Myocyte (in vitro differentiated cells): ENCODE results near the gene C19orf85. TPM values are rescaled to one million over a fixed set of nuclear protein-coding genes. Genes with fewer than 3 reads are reported as not detected.

Experiments
- total RNA-seq: library from RNA; depleted of rRNA; stranded (reverse); fragments of >200 nt; gene quantifications from 2 replicates; pipeline ENCODE4 v1.2.3, GENCODE V29; 2014

C19orf85 gene
- total RNA-seq, 1 donor from 2014 or later, result not detected

Other genes with a start within 250 kb of the C19orf85 start
- gene TMEM86B, start 236.0 kb downstream of the C19orf85 start, total RNA-seq, result 0.73 and 0.83 TPM in 2 replicates
- 64.6 and 68.0 TPM in 2 replicates for gene PPP6R1, start 205.7 kb downstream of the C19orf85 start, total RNA-seq
- gene HSPBP1, start 184.6 kb downstream of the C19orf85 start, total RNA-seq, result 37.1 and 39.3 TPM in 2 replicates
- 5.5 and 12.2 TPM in 2 replicates for gene BRSK1, start 180.8 kb downstream of the C19orf85 start, total RNA-seq
- gene TMEM150B, start 139.4 kb downstream of the C19orf85 start, total RNA-seq, result not detected in 2 replicates
- 17.3 and 28.9 TPM in 2 replicates for gene KMT5C, start 124.9 kb downstream of the C19orf85 start, total RNA-seq
- gene COX6B2, start 110.0 kb downstream of the C19orf85 start, total RNA-seq, result 0.24 TPM in 1 of 2 replicates, not detected in the other
- gene GARIN5B, start 101.5 kb downstream of the C19orf85 start, total RNA-seq, result not detected in 2 replicates
- gene IL11, start 94.3 kb downstream of the C19orf85 start, total RNA-seq, result 0.19 and 0.83 TPM in 2 replicates
- not detected in 2 replicates for gene TMEM190, start 87.9 kb downstream of the C19orf85 start, total RNA-seq
- gene TMEM238, start 80.5 kb downstream of the C19orf85 start, total RNA-seq, result not detected in 2 replicates
- gene RPL28, start 78.8 kb downstream of the C19orf85 start, total RNA-seq, result 321 and 447 TPM in 2 replicates
- gene UBE2S, start 57.0 kb downstream of the C19orf85 start, total RNA-seq, result 39.8 and 54.9 TPM in 2 replicates
- not detected in 2 replicates for gene SHISA7, start 21.5 kb downstream of the C19orf85 start, total RNA-seq
- 152 and 196 TPM in 2 replicates for gene ISOC2, start 3.1 kb downstream of the C19orf85 start, total RNA-seq
- 7.1 and 12.3 TPM in 2 replicates for gene ZNF628, start 11.9 kb upstream of the C19orf85 start, total RNA-seq
- 24.7 and 26.4 TPM in 2 replicates for gene NAT14, start 20.4 kb upstream of the C19orf85 start, total RNA-seq
- gene SSC5D, start 23.7 kb upstream of the C19orf85 start, total RNA-seq, result 1.2 and 2.1 TPM in 2 replicates
- 39.9 and 84.5 TPM in 2 replicates for gene SBK2, start 72.4 kb upstream of the C19orf85 start, total RNA-seq
- gene SBK3, start 80.8 kb upstream of the C19orf85 start, total RNA-seq, result 1.4 and 5.1 TPM in 2 replicates
- 13.1 and 13.3 TPM in 2 replicates for gene ZNF579, start 116.1 kb upstream of the C19orf85 start, total RNA-seq
- gene FIZ1, start 134.8 kb upstream of the C19orf85 start, total RNA-seq, result 5.3 and 9.1 TPM in 2 replicates
- gene ZNF524, start 135.5 kb upstream of the C19orf85 start, total RNA-seq, result 21.9 and 29.8 TPM in 2 replicates
- 2.9 and 3.5 TPM in 2 replicates for gene ZNF865, start 140.9 kb upstream of the C19orf85 start, total RNA-seq
- 8.7 and 9.3 TPM in 2 replicates for gene ZNF784, start 159.8 kb upstream of the C19orf85 start, total RNA-seq
- gene ZNF580, start 176.3 kb upstream of the C19orf85 start, total RNA-seq, result 10.2 and 14.7 TPM in 2 replicates
- gene ZNF581, start 178.9 kb upstream of the C19orf85 start, total RNA-seq, result 11.4 and 13.2 TPM in 2 replicates
- gene CCDC106, start 183.5 kb upstream of the C19orf85 start, total RNA-seq, result 23.5 and 25.5 TPM in 2 replicates
- gene U2AF2, start 190.3 kb upstream of the C19orf85 start, total RNA-seq, result 63.8 and 67.0 TPM in 2 replicates
- 73.4 and 93.4 TPM in 2 replicates for gene EPN1, start 210.5 kb upstream of the C19orf85 start, total RNA-seq